Right ventricle myocardium inferior (tissue), 1 donor: Measurements from ENCODE around the gene CYYR1. TPM values are rescaled to one million over a fixed set of nuclear protein-coding genes. Genes with fewer than 3 reads are reported as not detected.
A peak's percentile ranks its signal among the peaks of the same experiment; 100 is the strongest.

Source experiments
- ATAC-seq: fragments of 200-7000 bp; cut with Tn5 transposase; one replicate; pipeline ENCODE4 v1.9.1; 2020; ENCODE audit warnings: mild to moderate bottlenecking, moderate library complexity
- DNase-seq: peaks from one replicate; pipeline ENCODE4 v3.0.0; 2021; ENCODE audit errors: missing footprints
- intact Hi-C: fragments of 100-400 bp; cut with DNase I; formaldehyde crosslinking; loops from one replicate; pipeline ENCODE4 v1.11.0; 2022
- long read RNA-seq: library from polyadenylated mRNA; unstranded; transcript quantifications from one replicate; pipeline ENCODE4 v2.0.0, GENCODE V29; 2021
- total RNA-seq: library from RNA; stranded (reverse); fragmentation: NEBNext Ultra II Directional; extraction: Animal tissue kit (Norgen Biotek cat#: 25700); gene quantifications from one replicate; pipeline ENCODE4 v1.2.1, GENCODE V29; 2021
- donor health status: DM: no; HTN: yes; CAD: no; lungs with severe emphysema.

The CYYR1 gene
- total RNA-seq: 27.3 TPM
- long read RNA-seq, transcript CYYR1-201 (4 exons, 3,101 nt): major isoform, 29 of 46 reads
- long read RNA-seq, partial matches to known transcripts: 1 of 46 reads
- long read RNA-seq, other reads (novel, unspliced or antisense): 16 of 46 reads

- DNase-seq (peak; percentile 72), ATAC-seq (peak; percentile 23)
- intact Hi-C loops: loop anchor here (10.0 kb wide), 4 partner anchors 142 to 678 kb away; partner anchors contain the start of gene APP
These were observed at the start of gene CYYR1 for GRCh38 chr21:26572702-26573381. Gene CYYR1, minus strand, starts transcription at chr21:26573286. Its CDS starts 346 bp downstream, at chr21:26572940.

GRCh38 chr21:26617176-26617575 lies 44.1 kb upstream of the CYYR1 start:
- DNase-seq (no peak), ATAC-seq (no peak)
- intact Hi-C loops: no loop called here

- ATAC-seq: no peak
- DNase-seq: no peak
- intact Hi-C loops: no loop called here
These were observed 41.2 kb upstream of the CYYR1 start for GRCh38 chr21:26614251-26614650.

- no peak for DNase-seq
- ATAC-seq: no peak
- intact Hi-C loops: no loop called here
These were observed 26.2 kb upstream of the CYYR1 start for GRCh38 chr21:26599261-26599660.

GRCh38 chr21:26597981-26598380 lies 24.9 kb upstream of the CYYR1 start:
- intact Hi-C loops: no loop called here
- ATAC-seq (no peak), DNase-seq (no peak)

- intact Hi-C loops: no loop called here
- ATAC-seq (no peak), DNase-seq (no peak)
These were observed 23.9 kb upstream of the CYYR1 start for GRCh38 chr21:26597031-26597430.

GRCh38 chr21:26595971-26596370 lies 22.9 kb upstream of the CYYR1 start:
- DNase-seq (no peak), ATAC-seq (no peak)
- intact Hi-C loops: no loop called here

GRCh38 chr21:26593800-26594199 lies 20.7 kb upstream of the CYYR1 start:
- ATAC-seq (no peak), DNase-seq (no peak)
- intact Hi-C loops: loop anchor here (5.0 kb wide), 1 partner anchor 104 kb away; no protein-coding TSS in a partner anchor

- DNase-seq: no peak
- no peak for ATAC-seq
- intact Hi-C loops: loop anchor here (5.0 kb wide), 1 partner anchor 106 kb away; no protein-coding TSS in a partner anchor
These were observed 18.5 kb upstream of the CYYR1 start for GRCh38 chr21:26591543-26591942.

GRCh38 chr21:26588446-26588845 lies 15.4 kb upstream of the CYYR1 start:
- DNase-seq: no peak
- ATAC-seq: no peak
- intact Hi-C loops: no loop called here

GRCh38 chr21:26587736-26588201 lies 14.7 kb upstream of the CYYR1 start:
- intact Hi-C loops: no loop called here
- no peak for DNase-seq
- peak; percentile 72 for ATAC-seq

- intact Hi-C loops: loop anchor here (5.0 kb wide), 1 partner anchor 1026 kb away; no protein-coding TSS in a partner anchor
- ATAC-seq: no peak
- DNase-seq: no peak
These were observed 10.7 kb upstream of the CYYR1 start for GRCh38 chr21:26583769-26584168.

GRCh38 chr21:26581818-26582217 lies 8.7 kb upstream of the CYYR1 start:
- ATAC-seq (no peak), DNase-seq (no peak)
- intact Hi-C loops: loop anchor here (5.0 kb wide), 1 partner anchor 1025 kb away; no protein-coding TSS in a partner anchor

GRCh38 chr21:26572076-26572701 lies 897 bp downstream of the CYYR1 start:
- intact Hi-C loops: loop anchor here (10.0 kb wide), 4 partner anchors 143 to 677 kb away; partner anchors contain the start of gene APP
- ATAC-seq (no peak), DNase-seq (no peak)

- intact Hi-C loops: loop anchor here (10.0 kb wide), 4 partner anchors 145 to 675 kb away; partner anchors contain the start of gene APP
- DNase-seq (no peak), ATAC-seq (no peak)
These were observed 2.9 kb downstream of the CYYR1 start for GRCh38 chr21:26570203-26570602.

- no peak for ATAC-seq
- DNase-seq: no peak
- intact Hi-C loops: loop anchor here (10.0 kb wide), 1 partner anchor 81 kb away; no protein-coding TSS in a partner anchor
These were observed 7.5 kb downstream of the CYYR1 start for GRCh38 chr21:26565546-26565945.

GRCh38 chr21:26565111-26565510 lies 8.0 kb downstream of the CYYR1 start:
- ATAC-seq: no peak
- DNase-seq: no peak
- intact Hi-C loops: loop anchor here (10.0 kb wide), 1 partner anchor 80 kb away; no protein-coding TSS in a partner anchor

- no peak for DNase-seq
- intact Hi-C loops: loop anchor here (10.0 kb wide), 1 partner anchor 79 kb away; no protein-coding TSS in a partner anchor
- ATAC-seq: no peak
These were observed 9.1 kb downstream of the CYYR1 start for GRCh38 chr21:26563856-26564503.

GRCh38 chr21:26560612-26561011 lies 12.5 kb downstream of the CYYR1 start:
- intact Hi-C loops: loop anchor here (10.0 kb wide), 1 partner anchor 76 kb away; no protein-coding TSS in a partner anchor
- DNase-seq (no peak), ATAC-seq (no peak)
